GM12878 (cell line): ENCODE measurements around the gene MYO1C. TPM values are rescaled to one million over a fixed set of nuclear protein-coding genes. Genes with fewer than 3 reads are reported as not detected.

Source experiments
- BCL11A ChIP-seq: IDR thresholded peaks from 2 replicates; pipeline ENCODE4 v1.6.1; 2011; ENCODE audit warnings: low read depth, low read length
- CHD4 ChIP-seq: fragments of 200-600 bp; sonication (generic); IDR thresholded peaks from 2 replicates; pipeline ENCODE4 v1.6.1; 2016; ENCODE audit warnings: mild to moderate bottlenecking
- ETV6 ChIP-seq, 2 experiments: fragments of 450-650 bp in 1 of 2; IDR thresholded peaks in 1 of 2; conservative IDR thresholded peaks in 1 of 2; 2 replicates each; pipeline ENCODE4 v1.6.1; 2014; ENCODE audit warnings: antibody characterized with exemption in 1 of 2, borderline replicate concordance in 1 of 2, low read depth in 1 of 2, mild to moderate bottlenecking in 1 of 2, moderate library complexity in 1 of 2
- NFYB ChIP-seq: IDR thresholded peaks from 2 replicates; pipeline ENCODE4 v1.6.1; 2011; ENCODE audit warnings: low read depth, mild to moderate bottlenecking, low read length, improper control_type of control experiment, moderate library complexity; ENCODE audit not compliant: insufficient read depth
- NR2F1 ChIP-seq: fragments of 450-650 bp; conservative IDR thresholded peaks from 2 replicates; pipeline ENCODE4 v1.6.1; 2017; ENCODE audit warnings: mild to moderate bottlenecking
- PAX8 ChIP-seq: fragments of 450-650 bp; IDR thresholded peaks from 2 replicates; pipeline ENCODE4 v1.6.1; 2017; ENCODE audit warnings: mild to moderate bottlenecking, moderate library complexity
- RAD21 ChIP-seq: IDR thresholded peaks from 2 replicates; pipeline ENCODE4 v1.6.1; 2011; ENCODE audit warnings: mild to moderate bottlenecking, low read depth, low read length, moderate library complexity; ENCODE audit not compliant: insufficient read depth
- SIN3A ChIP-seq: IDR thresholded peaks from 2 replicates; pipeline ENCODE4 v1.6.1; 2012; ENCODE audit warnings: low read depth, low read length, improper control_type of control experiment
- SMARCA5 ChIP-seq: fragments of 450-650 bp; IDR thresholded peaks from 2 replicates; pipeline ENCODE4 v1.6.1; 2017; ENCODE audit warnings: mild to moderate bottlenecking
- SPI1 ChIP-seq: IDR thresholded peaks from 2 replicates; pipeline ENCODE4 v1.6.1; 2011; ENCODE audit warnings: low read depth, mild to moderate bottlenecking, low read length, moderate library complexity, borderline replicate concordance; ENCODE audit not compliant: insufficient read depth
- SREBF2 ChIP-seq: IDR thresholded peaks from 2 replicates; pipeline ENCODE4 v1.6.1; 2012; ENCODE audit warnings: mild to moderate bottlenecking, low read length
- STAT1 ChIP-seq: fragments of 450-650 bp; conservative IDR thresholded peaks from 2 replicates; pipeline ENCODE4 v1.6.1; 2014; ENCODE audit warnings: antibody characterized with exemption, mild to moderate bottlenecking
- SUPT20H ChIP-seq: IDR thresholded peaks from 2 replicates; pipeline ENCODE4 v1.6.1; 2011; ENCODE audit warnings: low read depth, mild to moderate bottlenecking, low read length, moderate library complexity, borderline replicate concordance; ENCODE audit not compliant: control insufficient read depth
- polyA plus RNA-seq, 11 experiments: library from polyadenylated mRNA; depleted of rRNA in 4 of 11; unstranded in 6 of 11; stranded (reverse) in 5 of 11; fragments of >200 nt; fragmentation: Nextera tagmentation in 4 of 11; fragmentation: Illumina TruSeq in 1 of 11; extraction: Ambion mirVana in 4 of 11; extraction: Trizol in 1 of 11; gene quantifications; 1 replicate in 1 of 11; 2 replicates in 10 of 11; pipeline versions ENCODE4 v1.2.1 to v1.2.3, GENCODE V29; 2011 to 2016; ENCODE audit warnings: inconsistent platforms in 2 of 11, missing spikeins in 2 of 11, low read depth in 1 of 11
- total RNA-seq, 4 experiments: library from RNA; depleted of rRNA in 3 of 4; stranded (reverse); fragments of >200 nt in 3 of 4; fragmentation: Illumina TruSeq in 1 of 4; extraction: Trizol in 1 of 4; gene quantifications; 2 replicates each; pipeline versions ENCODE4 v1.2.1 to v1.2.3, GENCODE V29; 2013 to 2021
- TF ChIP-seq, protein P1 (sequence below): fragments of 450-650 bp; IDR thresholded peaks from 2 replicates; pipeline ENCODE4 v1.6.1; 2016; ENCODE audit warnings: mild to moderate bottlenecking
- TF ChIP-seq, protein P2 (sequence below): IDR thresholded peaks from 2 replicates; pipeline ENCODE4 v1.6.1; 2012; ENCODE audit warnings: low read depth, low read length, improper control_type of control experiment
- TF ChIP-seq, protein P3 (sequence below): fragments of 450-650 bp; IDR thresholded peaks from 2 replicates; pipeline ENCODE4 v1.6.1; 2018; ENCODE audit warnings: mild to moderate bottlenecking, low read depth, moderate library complexity; ENCODE audit not compliant: partially characterized antibody
- TF ChIP-seq, protein P4 (sequence below): fragments of 450-650 bp; formaldehyde crosslinking; IDR thresholded peaks from 2 replicates; pipeline ENCODE4 v1.4.0; 2022; ENCODE audit warnings: mild to moderate bottlenecking, moderate library complexity
- TF ChIP-seq, protein P5 (sequence below): fragments of 450-650 bp; IDR thresholded peaks from 2 replicates; pipeline ENCODE4 v1.6.1; 2016; ENCODE audit warnings: mild to moderate bottlenecking, moderate library complexity, borderline replicate concordance

The MYO1C gene
- total and polyA plus RNA-seq, 10 of the 15 experiments (the other 5 are each of a cell fraction or from before 2014, with no cell fraction given): 1.2 to 92.0 (median 36.6) TPM

DNA sequence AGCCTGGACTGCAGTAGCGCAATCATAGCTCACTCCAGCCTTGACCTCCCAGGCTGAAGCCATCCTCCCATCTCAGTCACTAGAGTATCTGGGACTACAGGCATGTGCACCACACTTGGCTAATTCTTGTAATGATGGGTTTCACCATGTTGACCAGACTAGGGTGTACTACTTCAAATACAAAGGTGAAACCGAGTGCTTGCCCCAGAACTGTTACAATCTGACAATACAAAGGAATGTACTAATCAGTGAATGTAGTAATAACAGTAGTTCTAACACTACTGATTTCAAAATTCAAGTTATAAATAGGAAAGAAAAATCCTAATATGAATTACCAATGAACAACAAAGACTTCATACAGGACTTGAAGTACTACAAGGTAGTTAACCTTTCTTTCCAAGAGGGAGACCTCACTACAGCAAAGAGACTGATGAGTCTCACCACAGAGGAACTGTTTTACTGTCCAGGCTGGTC lies 60.8 kb downstream of the MYO1C start (continued):
- TF ChIP-seq, protein P1, sequence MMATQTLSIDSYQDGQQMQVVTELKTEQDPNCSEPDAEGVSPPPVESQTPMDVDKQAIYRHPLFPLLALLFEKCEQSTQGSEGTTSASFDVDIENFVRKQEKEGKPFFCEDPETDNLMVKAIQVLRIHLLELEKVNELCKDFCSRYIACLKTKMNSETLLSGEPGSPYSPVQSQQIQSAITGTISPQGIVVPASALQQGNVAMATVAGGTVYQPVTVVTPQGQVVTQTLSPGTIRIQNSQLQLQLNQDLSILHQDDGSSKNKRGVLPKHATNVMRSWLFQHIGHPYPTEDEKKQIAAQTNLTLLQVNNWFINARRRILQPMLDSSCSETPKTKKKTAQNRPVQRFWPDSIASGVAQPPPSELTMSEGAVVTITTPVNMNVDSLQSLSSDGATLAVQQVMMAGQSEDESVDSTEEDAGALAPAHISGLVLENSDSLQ: no peak
- no peak for TF ChIP-seq NFYB
- no peak for TF ChIP-seq SPI1
- no peak for TF ChIP-seq PAX8
- no peak; a peak in 1 of 4 replicates for TF ChIP-seq ETV6 (conservative IDR thresholded peaks at IDR 0.05 in 1 of 2, IDR thresholded peaks at IDR 0.05 in 1 of 2; ENCODE audit: borderline replicate concordance in 1 of 2, low read depth in 1 of 2)
- no peak for TF ChIP-seq SREBF2
- TF ChIP-seq, protein P2, sequence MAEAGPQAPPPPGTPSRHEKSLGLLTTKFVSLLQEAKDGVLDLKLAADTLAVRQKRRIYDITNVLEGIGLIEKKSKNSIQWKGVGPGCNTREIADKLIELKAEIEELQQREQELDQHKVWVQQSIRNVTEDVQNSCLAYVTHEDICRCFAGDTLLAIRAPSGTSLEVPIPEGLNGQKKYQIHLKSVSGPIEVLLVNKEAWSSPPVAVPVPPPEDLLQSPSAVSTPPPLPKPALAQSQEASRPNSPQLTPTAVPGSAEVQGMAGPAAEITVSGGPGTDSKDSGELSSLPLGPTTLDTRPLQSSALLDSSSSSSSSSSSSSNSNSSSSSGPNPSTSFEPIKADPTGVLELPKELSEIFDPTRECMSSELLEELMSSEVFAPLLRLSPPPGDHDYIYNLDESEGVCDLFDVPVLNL: no peak
- TF ChIP-seq, protein P3, sequence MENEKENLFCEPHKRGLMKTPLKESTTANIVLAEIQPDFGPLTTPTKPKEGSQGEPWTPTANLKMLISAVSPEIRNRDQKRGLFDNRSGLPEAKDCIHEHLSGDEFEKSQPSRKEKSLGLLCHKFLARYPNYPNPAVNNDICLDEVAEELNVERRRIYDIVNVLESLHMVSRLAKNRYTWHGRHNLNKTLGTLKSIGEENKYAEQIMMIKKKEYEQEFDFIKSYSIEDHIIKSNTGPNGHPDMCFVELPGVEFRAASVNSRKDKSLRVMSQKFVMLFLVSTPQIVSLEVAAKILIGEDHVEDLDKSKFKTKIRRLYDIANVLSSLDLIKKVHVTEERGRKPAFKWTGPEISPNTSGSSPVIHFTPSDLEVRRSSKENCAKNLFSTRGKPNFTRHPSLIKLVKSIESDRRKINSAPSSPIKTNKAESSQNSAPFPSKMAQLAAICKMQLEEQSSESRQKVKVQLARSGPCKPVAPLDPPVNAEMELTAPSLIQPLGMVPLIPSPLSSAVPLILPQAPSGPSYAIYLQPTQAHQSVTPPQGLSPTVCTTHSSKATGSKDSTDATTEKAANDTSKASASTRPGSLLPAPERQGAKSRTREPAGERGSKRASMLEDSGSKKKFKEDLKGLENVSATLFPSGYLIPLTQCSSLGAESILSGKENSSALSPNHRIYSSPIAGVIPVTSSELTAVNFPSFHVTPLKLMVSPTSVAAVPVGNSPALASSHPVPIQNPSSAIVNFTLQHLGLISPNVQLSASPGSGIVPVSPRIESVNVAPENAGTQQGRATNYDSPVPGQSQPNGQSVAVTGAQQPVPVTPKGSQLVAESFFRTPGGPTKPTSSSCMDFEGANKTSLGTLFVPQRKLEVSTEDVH: no peak
- TF ChIP-seq NR2F1: no peak; the same call in 1 of the 2 replicates
- no peak for TF ChIP-seq CHD4
- TF ChIP-seq SUPT20H: no peak
- no peak for TF ChIP-seq SIN3A
- TF ChIP-seq BCL11A: no peak; the same call in 1 of the 2 replicates
- TF ChIP-seq, protein P4, sequence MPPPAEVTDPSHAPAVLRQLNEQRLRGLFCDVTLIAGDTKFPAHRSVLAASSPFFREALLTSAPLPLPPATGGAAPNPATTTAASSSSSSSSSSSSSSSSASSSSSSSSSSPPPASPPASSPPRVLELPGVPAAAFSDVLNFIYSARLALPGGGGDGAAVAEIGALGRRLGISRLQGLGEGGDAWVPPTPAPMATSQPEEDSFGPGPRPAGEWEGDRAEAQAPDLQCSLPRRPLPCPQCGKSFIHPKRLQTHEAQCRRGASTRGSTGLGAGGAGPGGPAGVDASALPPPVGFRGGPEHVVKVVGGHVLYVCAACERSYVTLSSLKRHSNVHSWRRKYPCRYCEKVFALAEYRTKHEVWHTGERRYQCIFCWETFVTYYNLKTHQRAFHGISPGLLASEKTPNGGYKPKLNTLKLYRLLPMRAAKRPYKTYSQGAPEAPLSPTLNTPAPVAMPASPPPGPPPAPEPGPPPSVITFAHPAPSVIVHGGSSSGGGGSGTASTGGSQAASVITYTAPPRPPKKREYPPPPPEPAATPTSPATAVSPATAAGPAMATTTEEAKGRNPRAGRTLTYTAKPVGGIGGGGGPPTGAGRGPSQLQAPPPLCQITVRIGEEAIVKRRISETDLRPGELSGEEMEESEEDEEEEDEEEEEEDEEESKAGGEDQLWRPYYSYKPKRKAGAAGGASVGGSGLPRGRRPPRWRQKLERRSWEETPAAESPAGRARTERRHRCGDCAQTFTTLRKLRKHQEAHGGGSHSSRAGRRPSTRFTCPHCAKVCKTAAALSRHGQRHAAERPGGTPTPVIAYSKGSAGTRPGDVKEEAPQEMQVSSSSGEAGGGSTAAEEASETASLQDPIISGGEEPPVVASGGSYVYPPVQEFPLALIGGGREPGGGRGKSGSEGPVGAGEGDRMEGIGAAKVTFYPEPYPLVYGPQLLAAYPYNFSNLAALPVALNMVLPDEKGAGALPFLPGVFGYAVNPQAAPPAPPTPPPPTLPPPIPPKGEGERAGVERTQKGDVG (CRISPR knock-in tag): no peak
- no peak for TF ChIP-seq STAT1
- TF ChIP-seq SMARCA5: no peak
- no peak for TF ChIP-seq RAD21
- TF ChIP-seq, protein P5, sequence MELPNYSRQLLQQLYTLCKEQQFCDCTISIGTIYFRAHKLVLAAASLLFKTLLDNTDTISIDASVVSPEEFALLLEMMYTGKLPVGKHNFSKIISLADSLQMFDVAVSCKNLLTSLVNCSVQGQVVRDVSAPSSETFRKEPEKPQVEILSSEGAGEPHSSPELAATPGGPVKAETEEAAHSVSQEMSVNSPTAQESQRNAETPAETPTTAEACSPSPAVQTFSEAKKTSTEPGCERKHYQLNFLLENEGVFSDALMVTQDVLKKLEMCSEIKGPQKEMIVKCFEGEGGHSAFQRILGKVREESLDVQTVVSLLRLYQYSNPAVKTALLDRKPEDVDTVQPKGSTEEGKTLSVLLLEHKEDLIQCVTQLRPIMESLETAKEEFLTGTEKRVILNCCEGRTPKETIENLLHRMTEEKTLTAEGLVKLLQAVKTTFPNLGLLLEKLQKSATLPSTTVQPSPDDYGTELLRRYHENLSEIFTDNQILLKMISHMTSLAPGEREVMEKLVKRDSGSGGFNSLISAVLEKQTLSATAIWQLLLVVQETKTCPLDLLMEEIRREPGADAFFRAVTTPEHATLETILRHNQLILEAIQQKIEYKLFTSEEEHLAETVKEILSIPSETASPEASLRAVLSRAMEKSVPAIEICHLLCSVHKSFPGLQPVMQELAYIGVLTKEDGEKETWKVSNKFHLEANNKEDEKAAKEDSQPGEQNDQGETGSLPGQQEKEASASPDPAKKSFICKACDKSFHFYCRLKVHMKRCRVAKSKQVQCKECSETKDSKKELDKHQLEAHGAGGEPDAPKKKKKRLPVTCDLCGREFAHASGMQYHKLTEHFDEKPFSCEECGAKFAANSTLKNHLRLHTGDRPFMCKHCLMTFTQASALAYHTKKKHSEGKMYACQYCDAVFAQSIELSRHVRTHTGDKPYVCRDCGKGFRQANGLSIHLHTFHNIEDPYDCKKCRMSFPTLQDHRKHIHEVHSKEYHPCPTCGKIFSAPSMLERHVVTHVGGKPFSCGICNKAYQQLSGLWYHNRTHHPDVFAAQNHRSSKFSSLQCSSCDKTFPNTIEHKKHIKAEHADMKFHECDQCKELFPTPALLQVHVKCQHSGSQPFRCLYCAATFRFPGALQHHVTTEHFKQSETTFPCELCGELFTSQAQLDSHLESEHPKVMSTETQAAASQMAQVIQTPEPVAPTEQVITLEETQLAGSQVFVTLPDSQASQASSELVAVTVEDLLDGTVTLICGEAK: no peak
